ENCODE measurements around the gene PLEKHB1.

PLEKHB1 gene

GRCh38 chr11:73636249-73636648 is 10.1 kb upstream of the PLEKHB1 start:
- H3K4me3 ChIP-seq (ENCODE audit: low read depth, low read length): no peak overlapping the region
- no peak for TF ChIP-seq CTCF (IDR thresholded peaks at IDR 0.05; ENCODE audit: low read depth, low read length)

GRCh38 chr11:73637012-73637411 is 9.4 kb upstream of the PLEKHB1 start:
- TF ChIP-seq CTCF (IDR thresholded peaks at IDR 0.05; ENCODE audit: low read depth, low read length): no peak
- H3K4me3 ChIP-seq (ENCODE audit: low read depth, low read length): no peak overlapping the region

GRCh38 chr11:73640592-73640991 is 5.8 kb upstream of the PLEKHB1 start:
- no peak for TF ChIP-seq CTCF (IDR thresholded peaks at IDR 0.05; ENCODE audit: low read depth, low read length)
- no peak overlapping the region for H3K4me3 ChIP-seq (ENCODE audit: low read depth, low read length)

GRCh38 chr11:73641668-73642067 is 4.7 kb upstream of the PLEKHB1 start:
- no peak overlapping the region for H3K4me3 ChIP-seq (ENCODE audit: low read depth, low read length)
- TF ChIP-seq CTCF (IDR thresholded peaks at IDR 0.05; ENCODE audit: low read depth, low read length): no peak

- TF ChIP-seq CTCF (IDR thresholded peaks at IDR 0.05; ENCODE audit: low read depth, low read length): no peak
- no peak overlapping the region for H3K4me3 ChIP-seq (ENCODE audit: low read depth, low read length)
These were observed 1.0 kb upstream of the PLEKHB1 start for GRCh38 chr11:73645121-73645969.

GRCh38 chr11:73647459-73648100 is 1.2 kb downstream of the PLEKHB1 start:
- H3K4me3 ChIP-seq (ENCODE audit: low read depth, low read length): no peak overlapping the region
- TF ChIP-seq CTCF (IDR thresholded peaks at IDR 0.05; ENCODE audit: low read depth, low read length): no peak

- TF ChIP-seq CTCF (IDR thresholded peaks at IDR 0.05; ENCODE audit: low read depth, low read length): no peak
- no peak overlapping the region for H3K4me3 ChIP-seq (ENCODE audit: low read depth, low read length)
These were observed 1.7 kb downstream of the PLEKHB1 start for GRCh38 chr11:73648121-73648520.

All from WI38 (cell line).